Mesothelial cell of epicardium (in vitro differentiated cells): Measurements from ENCODE around the gene ALG14. TPM values are rescaled to one million over a fixed set of nuclear protein-coding genes. Genes with fewer than 3 reads are reported as not detected.

Experiments
- DNase-seq, 2 experiments: peaks; one replicate each; pipeline ENCODE4 v3.0.0; 2021; ENCODE audit warnings: low spot score in 2 of 2; ENCODE audit not compliant: unreplicated experiment in 2 of 2
- H3K27ac Mint-ChIP-seq: 2 replicates; pipeline ENCODE4 v1.8.0; 2021; ENCODE audit warnings: mixed read lengths
- H3K27me3 Mint-ChIP-seq: 2 replicates; pipeline ENCODE4 v1.8.0; 2021; ENCODE audit warnings: low read depth, mixed read lengths
- H3K36me3 Mint-ChIP-seq: 2 replicates; pipeline ENCODE4 v1.8.0; 2021; ENCODE audit warnings: mixed read lengths
- H3K4me1 Mint-ChIP-seq: 2 replicates; pipeline ENCODE4 v1.8.0; 2021; ENCODE audit warnings: mixed read lengths
- H3K4me3 Mint-ChIP-seq: 2 replicates; pipeline ENCODE4 v1.8.0; 2021; ENCODE audit warnings: mild to moderate bottlenecking, moderate library complexity, mixed read lengths
- H3K9me3 Mint-ChIP-seq: 2 replicates; pipeline ENCODE4 v1.8.0; 2021; ENCODE audit warnings: mixed read lengths
- CTCF ChIP-seq: fragments of 200-600 bp; sonication (generic); IDR thresholded peaks from one replicate; pipeline ENCODE4 v1.5.0; 2021; ENCODE audit warnings: antibody characterized with exemption; ENCODE audit not compliant: unreplicated experiment
- total RNA-seq: library from RNA; stranded (reverse); gene quantifications from 3 replicates; pipeline ENCODE4 v1.2.1, GENCODE V29; 2021

ALG14 gene
- total RNA-seq, 1 donor from 2014 or later = 5.0 TPM

- no peak overlapping the region for H3K4me3 Mint-ChIP-seq
- peaks cover 30% of the 10 kb centered on the region for H3K4me1 Mint-ChIP-seq
- no peak for TF ChIP-seq CTCF
- no peaks in the 10 kb centered on the region for H3K9me3 Mint-ChIP-seq
- no peaks in the 10 kb centered on the region for H3K27me3 Mint-ChIP-seq
- DNase-seq = no peak
- H3K36me3 Mint-ChIP-seq = peaks cover 2% of the 10 kb centered on the region
- H3K27ac Mint-ChIP-seq = no peak overlapping the region
Observed at GRCh38 chr1:94958081-94958480, 114.7 kb downstream of the ALG14 start.

- Mint-ChIP-seq H3K4me3 (no peak overlapping the region), H3K36me3 (peaks cover 2% of the 10 kb centered on the region), H3K4me1 (peaks cover 38% of the 10 kb centered on the region), H3K27me3 (no peaks in the 10 kb centered on the region), H3K9me3 (peaks cover 5% of the 10 kb centered on the region), H3K27ac (peak overlapping the region; percentile 43)
- TF ChIP-seq CTCF = no peak
- DNase-seq = no peak
Observed at GRCh38 chr1:94955767-94956632, 116.8 kb downstream of the ALG14 start.

GRCh38 chr1:94954263-94955220, 118.2 kb downstream of the ALG14 start:
- Mint-ChIP-seq H3K36me3 (peaks cover 2% of the 10 kb centered on the region), H3K27me3 (no peaks in the 10 kb centered on the region), H3K4me3 (no peak overlapping the region), H3K27ac (peak overlapping the region; percentile 44), H3K4me1 (peaks cover 50% of the 10 kb centered on the region), H3K9me3 (peaks cover 5% of the 10 kb centered on the region)
- DNase-seq = no peak
- no peak for TF ChIP-seq CTCF

GRCh38 chr1:94953746-94954145, 119.0 kb downstream of the ALG14 start:
- DNase-seq = no peak
- H3K27me3 Mint-ChIP-seq = no peaks in the 10 kb centered on the region
- peaks cover 51% of the 10 kb centered on the region for H3K4me1 Mint-ChIP-seq
- no peak overlapping the region for H3K4me3 Mint-ChIP-seq
- H3K36me3 Mint-ChIP-seq = peaks cover 2% of the 10 kb centered on the region
- no peak for TF ChIP-seq CTCF
- H3K27ac Mint-ChIP-seq = peak overlapping the region; percentile 57
- peaks cover 5% of the 10 kb centered on the region for H3K9me3 Mint-ChIP-seq

- TF ChIP-seq CTCF = no peak
- Mint-ChIP-seq H3K4me3 (no peak overlapping the region), H3K4me1 (peaks cover 53% of the 10 kb centered on the region), H3K9me3 (peaks cover 5% of the 10 kb centered on the region), H3K27me3 (no peaks in the 10 kb centered on the region), H3K36me3 (peaks cover 2% of the 10 kb centered on the region), H3K27ac (no peak overlapping the region)
- no peak for DNase-seq
Observed at GRCh38 chr1:94953107-94953506, 119.6 kb downstream of the ALG14 start.
